Stimulated activated CD4-positive, alpha-beta T cell treated with anti-CD3 and anti-CD28 coated beads, Interleukin-1b, Interleukin-23, amount 100 ng/mL, for 48 hours (primary cell): ENCODE measurements around the gene FKBP5.
"Not testable (repeated sequence)": the region's sequence is repeated elsewhere in the genome, so short reads cannot be mapped to it uniquely, and the experiment has no call there.

ENCODE experiments used
- DNase-seq: peaks from one replicate; pipeline ENCODE4 v3.0.0-alpha.2; 2020

FKBP5 gene

DNA sequence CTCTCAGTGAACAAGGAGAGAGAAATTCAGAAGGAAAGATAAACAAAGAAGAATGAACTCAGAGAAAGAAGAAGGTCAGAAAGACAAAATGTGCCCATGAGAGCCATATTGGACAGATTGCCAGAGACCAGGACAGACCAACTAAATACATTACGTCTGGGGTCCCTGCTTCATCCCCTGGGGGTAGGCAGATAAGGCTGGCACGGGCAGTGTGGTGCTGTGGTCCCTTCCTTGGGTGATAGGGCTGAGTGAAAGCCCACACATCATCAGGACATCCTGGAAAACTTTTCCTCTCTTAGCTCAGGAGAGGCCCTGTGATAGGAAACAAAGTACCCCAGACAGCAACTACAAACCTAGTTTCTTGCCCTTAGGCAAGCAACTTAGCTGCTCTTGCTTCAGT lies 34.9 kb upstream of the FKBP5 start:
- DNase-seq: no peak

DNA sequence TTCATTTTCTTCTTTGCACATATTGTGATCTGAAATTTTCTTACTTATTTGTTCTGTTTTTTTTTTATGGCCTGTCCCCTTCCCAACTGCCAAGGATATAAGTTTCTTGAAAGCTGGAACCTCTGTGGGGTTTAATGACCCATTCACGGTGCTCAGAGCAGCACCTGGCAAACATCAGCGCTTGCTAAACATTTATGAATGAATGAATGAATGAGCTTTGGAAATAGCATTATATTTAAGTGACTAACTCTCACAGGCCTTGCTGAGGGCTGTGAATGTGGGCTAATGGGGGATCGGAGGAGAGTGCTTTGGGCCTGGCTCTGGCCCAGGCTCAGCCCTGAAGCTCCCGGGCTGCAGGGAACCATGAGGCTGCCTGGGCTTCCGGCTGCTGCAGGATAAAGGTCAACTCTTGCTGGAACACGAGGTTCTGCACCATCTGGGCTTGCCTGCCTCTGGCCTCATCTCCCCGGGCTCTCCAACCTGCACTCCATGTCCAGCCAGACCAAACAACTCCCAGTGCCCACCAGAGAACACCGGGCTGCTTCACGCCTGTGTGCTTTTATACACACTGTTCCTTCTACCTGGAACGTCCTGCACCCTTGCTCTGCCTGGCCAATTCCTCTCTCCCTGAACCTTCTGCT lies 33.5 kb upstream of the FKBP5 start:
- no peak for DNase-seq

DNA sequence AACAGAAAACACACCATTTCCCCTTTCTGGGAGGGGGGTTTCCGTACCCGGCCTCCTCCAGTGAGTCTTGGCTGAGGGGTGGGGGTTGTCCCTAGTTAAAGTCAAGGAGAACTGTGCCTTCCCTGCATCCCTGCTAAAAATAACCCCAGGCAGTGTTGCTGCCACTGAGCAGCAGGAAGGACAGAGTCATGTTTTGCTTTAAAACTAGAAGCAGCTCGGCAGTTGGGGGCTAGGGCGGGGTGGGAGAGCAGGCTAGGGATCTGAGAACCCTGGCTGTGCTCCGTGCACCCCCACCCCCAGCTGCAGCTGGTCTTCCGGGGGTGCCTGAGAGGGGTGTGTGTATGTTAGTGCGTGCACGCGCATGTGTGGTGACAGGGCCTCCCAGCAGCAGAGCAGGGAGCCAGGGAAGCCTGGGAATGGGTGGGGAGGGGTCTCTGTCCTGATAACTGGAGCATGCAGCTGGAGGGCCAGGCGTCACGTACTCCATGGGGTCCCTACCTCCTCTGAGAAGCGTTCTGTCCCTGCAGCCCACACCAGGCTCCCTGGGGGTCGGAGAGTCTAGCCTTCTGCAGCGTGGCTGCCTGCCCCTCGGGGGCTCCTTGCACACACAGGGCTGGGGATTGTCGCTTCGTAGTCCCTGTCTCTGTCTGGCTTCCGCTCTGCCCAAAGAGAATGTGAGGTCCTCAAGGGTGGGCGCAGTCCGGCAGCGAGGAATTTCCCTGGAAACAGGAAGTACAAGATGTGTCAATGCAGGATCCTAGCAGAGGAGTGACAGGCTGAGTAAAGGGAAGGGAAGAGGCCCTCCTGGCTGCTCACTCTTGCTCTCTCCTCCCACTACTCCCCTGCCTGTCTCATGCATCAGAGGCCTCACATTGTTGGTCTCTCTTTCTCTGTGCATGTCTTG lies 31.4 kb upstream of the FKBP5 start:
- peak; percentile 59 for DNase-seq

DNA sequence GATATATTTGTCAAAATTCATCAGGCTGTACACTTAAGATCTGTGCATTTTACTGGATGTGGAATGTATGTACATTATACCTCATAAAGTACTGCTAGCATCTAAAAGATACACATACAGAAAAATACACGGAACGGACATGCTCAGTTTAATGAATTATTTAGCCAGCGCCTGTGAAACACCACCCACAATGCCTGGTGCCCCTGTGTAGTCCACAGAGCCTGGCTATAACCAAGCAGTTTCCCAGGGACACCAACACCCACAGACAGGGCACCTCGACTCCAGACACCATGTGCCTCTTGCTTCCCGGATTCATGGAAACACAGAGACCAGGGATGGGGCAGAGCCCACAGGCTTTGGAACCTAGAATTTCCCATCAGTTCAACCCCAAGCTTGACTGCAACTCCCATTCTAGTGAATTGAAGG lies 30.7 kb upstream of the FKBP5 start:
- DNase-seq: no peak

DNA sequence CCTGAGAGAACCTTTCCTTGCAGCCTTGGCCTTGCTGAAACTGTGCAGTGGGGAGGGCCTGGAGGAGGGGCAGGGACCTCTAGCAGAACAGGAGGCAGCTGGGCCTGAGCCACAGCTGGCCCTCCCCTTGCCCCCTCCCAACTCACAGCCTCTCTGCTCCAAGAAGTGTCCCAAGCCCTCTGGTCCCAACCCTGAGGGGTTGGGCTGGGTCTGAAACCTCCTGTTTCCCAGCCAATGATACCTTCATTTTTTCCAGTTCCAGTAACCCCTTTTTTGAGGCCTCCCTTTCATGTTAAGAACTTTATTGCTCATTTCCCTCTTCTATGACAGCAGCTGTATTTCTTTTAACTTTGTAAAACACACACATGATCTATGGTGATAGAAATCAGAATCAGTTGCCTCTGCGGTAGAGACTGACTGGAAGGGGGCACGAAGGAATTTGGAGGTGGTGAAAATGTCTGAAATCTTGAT lies 30.2 kb upstream of the FKBP5 start:
- DNase-seq: peak; percentile 69

DNA sequence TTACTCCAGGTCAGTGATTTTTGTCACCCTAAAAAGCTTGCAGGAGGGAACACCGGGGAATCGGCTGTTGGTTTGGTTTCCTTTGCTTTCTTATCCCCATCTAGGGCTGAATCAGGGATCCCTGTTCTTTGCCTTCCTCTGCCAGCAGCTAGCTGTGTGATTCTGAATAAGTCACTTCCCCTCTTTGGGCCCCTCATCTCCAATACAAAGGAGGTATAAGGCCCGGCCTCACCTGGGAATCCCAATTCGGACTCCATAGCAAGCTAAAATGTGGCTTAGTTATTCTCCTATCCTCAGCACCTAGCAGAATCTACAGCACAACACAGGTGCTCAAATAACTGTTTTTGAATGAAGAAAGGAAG lies 29.6 kb upstream of the FKBP5 start:
- no peak for DNase-seq

DNA sequence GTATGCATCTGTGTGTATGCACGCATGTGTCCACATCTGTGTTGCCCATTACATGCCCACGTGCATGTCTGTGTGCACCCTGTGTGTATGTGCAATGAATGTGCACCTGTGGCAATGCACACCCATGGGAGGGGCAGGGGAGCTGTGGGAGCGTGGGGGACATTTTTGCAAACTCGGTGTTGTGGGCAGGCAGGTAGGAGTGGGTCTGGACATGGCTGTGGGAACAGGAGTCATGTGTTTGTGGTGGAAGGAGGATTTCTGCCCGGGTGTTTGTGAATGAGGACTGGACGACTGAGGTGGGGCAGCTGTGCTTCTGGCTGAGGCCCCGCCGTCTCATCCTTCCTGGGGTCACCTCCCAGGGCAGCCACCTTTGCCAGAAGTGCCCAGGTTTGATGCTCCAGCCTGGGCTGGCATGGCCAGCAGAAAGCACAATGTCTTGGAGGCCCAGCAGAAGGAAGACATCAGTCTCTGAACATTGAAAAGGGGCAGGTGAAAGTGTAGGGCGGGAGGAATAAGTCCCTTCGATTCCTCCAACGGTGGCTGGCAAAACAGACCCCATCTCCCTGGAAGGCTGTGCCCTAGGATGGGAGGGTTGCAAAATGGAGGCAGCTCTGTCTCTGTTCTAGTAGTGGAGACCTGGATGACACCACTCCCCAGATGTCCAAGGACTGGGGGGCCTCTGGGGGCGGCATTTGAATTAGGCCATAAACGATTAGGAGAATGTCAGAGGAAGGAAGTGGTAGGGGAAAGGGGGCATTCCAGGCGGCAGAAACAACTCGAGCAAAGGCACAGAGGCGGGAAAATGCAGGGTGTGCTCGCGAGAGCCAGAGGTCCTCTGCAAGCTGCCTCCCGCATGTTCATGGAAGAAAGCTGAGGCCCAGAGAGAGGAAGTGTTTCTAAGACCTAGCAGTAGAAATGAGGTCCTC lies 29.0 kb upstream of the FKBP5 start:
- no peak for DNase-seq

DNA sequence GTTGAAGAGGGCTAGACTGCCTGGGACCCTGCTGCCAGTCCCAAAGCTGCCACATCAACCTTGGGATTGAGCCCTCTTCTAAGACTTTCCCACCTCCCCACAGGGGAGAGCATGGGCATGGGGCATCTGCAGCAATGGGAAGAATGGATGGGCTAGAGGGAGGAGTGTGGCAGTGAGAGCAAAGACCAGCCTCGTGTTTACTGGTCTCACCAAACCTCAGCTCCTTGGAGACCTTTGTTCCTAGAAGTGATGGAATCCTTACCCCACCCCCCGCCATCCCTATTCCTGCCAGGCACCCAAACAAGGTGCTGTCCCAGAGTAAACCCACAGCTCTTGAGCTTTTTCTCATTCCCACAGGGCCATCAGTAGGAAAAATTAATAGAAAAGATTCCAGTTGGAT lies 28.1 kb upstream of the FKBP5 start:
- DNase-seq: no peak

DNA sequence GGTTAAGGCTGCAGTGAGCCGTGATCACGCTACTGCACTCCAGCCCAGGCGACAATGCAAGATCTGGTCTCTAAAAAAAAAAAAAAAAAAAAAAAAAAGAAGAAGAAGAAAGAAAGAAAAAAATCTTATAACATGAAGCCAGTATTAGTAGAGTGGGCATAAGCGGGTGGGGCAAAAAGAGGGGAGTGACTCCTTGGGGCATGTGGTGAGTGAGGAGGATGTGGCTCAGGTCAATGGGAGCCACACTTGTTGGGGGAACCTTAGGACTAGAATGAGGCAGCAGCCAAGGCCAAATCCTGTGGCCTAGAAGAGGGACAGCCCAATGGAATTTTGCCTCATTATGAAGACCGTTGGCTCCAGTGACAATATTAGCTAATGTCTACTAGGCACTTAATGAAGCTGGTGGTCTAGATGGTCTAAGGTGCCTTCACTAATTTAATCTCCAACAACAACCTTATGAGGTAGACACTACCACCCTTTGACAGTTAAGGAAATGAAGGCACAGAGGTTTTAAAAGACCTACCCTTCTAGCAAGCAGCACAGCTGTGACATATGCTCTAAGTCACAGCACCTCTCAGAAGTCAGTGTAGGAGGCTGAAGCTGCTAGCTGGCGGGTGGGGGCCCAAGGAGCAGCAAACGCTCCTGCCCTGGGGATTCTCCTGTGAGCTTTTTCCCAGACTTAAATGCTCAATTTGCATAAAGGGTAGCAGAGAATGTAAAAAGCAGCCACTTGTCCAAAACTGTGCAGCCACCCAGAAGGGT lies 24.5 kb upstream of the FKBP5 start:
- DNase-seq: no peak

DNA sequence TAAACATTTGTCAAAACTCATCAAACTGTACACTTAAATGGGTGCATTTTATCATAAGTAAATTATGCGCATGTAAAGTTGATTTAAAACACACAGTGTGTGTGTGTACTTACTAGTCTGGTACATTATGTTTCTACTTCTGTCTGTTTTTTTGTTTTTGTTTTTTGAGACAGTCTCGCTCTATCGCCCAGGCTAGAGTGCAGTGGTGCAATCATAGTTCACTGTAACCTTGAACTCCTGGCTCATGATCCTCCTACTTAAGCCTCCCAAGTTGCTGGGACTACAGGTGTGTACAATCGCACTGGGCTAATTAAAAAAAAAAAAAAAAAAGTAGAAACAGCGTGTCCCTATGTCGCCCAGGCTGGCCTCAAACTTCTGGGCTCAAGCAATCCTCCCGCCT lies 23.0 kb upstream of the FKBP5 start:
- DNase-seq: no peak

DNA sequence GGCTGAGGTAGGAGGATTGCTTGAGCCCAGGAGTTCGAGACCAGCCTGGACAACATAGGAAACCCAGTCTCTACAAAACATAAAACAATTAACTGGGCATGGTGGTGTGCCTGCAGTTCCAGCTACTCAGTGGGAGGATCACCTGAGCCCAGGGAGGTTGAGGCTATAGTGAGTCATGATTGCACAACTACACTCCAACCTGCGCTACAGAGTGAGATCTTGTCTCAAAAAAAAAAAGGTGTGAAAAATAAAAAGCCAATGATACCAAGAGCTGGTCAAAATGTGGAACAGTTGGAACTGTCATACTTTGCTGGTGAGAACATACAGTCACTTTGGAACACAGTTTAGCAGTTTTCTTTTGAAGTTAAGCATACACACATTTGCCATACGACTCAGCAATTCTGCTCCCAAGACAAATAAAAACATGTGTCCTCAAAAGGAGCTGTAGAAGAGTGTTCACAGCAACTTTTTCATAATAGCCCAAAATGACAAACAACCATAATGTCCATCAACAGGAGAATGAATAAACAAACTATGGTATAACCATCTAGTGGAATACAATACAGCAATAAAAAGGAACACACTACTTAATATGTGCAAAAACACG lies 21.6 kb upstream of the FKBP5 start:
- peak; percentile 69 for DNase-seq

DNA sequence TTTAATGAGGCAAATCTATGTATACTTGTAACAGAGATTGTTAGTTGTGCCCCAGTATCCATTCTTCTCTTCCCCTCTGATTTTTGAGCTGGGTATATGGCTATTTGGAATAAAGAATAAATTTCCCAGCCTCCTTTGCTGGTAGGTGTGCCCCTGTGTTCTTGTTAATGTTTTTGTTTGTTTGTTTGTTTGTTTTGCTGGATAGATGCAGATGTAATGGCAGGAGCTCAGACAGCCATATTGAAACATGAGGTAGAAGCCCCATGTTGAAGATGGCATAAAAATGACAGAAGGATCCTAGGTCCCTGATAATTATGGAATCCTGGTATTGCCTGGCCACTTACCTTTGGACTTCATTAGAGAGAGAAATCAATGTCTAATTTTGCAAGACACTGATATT lies 19.9 kb upstream of the FKBP5 start:
- no peak for DNase-seq

DNA sequence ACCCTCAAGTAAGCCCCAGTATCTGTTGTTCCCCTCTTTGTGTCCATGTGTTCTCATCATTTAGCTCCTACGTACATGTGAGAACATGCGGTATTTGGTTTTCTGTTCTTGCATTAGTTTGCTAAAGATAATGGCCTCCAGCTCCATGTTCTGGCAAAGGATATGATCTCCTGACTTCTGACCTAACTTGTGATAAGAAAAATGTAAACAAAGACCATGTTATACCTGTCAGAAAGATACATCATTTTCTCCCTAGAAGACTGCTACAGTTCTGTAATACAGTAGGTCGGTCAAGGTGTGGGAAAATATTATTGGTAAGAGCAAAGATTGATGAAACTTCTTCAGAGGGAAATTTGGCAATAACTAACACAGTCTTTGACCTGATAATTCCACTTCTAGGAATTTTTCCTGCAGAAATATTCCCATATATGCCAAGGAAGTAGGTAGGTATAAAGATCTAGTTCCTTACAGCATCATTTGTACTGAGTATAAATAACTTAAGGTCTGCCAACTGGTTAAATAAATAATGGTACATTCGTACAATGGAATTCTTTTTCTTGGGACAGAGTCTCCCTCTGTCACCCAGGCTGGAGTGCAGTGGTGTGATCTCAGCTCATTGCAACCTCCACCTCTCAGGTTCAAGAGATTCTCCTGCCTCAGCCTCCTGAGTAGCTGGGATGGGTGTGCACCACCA lies 19.1 kb upstream of the FKBP5 start:
- DNase-seq: no peak

DNA sequence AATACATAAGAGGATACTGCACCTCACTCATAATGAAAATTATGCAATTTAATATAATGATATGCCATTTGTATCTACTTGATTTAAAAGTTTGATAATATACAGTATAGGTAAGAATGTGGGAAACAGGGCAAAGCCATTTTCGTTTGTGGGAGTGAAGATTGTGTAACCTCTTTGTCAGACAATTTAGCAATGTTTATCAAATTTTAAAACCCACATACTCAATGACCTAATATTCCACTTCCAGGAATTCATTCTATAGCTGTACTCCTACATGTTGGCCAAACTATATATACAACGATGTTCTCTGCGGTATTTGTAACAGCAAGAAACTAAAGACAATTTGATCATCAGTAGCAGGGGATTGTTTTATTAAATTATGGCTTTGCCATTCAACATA lies 17.8 kb upstream of the FKBP5 start:
- DNase-seq: no peak

DNA sequence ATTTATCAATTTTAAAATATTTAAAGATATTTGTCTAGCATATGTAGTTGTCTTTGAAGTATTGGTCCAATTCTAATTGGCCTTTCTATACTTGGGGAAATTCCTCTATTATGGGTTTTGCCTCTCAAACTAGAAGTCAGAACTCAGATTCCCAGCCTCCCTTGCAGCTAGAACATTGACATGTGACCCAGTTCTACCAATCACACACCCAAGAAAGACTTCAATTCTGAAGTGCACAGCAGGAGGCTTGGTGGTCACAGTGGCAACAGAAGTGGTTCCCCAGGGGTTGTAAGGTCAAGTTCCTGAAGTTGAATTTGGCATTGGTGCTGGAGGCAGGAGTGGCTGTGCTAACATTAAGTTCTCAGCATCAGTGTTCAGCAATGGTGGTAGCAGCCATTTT lies 14.8 kb upstream of the FKBP5 start:
- DNase-seq: no peak

DNA sequence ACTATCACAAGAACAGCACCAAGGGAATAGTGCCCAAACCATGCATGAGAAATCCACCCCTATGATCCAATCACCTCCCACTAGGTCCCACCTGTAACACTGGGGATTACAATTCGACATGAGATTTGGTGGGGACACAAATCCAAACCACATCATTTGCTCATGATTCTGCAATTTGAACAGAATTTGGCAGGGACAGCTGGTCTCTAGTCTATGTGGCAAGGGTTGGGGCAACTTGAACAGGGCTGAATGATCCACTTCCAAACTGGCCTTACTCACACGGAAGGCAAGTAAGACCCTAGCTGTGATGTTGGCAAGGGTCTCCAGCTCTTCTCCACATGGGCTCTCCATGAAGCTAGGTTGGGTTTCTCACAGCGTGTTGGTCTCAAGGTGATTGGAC lies 10.1 kb upstream of the FKBP5 start:
- no peak for DNase-seq

DNA sequence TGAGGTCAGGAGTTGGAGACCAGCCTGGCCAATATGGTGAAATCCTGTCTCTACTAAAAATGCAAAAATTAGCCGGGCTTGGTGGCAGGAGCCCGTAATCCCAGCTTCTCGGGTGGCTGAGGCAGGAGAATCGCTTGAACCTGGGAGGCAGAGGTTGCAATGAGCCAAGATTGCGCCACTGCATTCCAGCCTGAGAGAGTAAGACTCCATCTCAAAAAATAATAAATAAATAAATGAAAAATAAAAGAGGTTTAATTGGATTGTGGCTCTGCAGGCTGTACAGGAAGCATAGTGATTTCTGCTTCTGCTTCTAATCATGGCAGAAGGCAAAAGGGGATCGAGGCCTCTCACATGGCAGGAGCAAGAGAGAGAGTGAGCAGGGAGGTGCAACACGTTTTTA lies 9.7 kb upstream of the FKBP5 start:
- DNase-seq: not testable (repeated sequence)

DNA sequence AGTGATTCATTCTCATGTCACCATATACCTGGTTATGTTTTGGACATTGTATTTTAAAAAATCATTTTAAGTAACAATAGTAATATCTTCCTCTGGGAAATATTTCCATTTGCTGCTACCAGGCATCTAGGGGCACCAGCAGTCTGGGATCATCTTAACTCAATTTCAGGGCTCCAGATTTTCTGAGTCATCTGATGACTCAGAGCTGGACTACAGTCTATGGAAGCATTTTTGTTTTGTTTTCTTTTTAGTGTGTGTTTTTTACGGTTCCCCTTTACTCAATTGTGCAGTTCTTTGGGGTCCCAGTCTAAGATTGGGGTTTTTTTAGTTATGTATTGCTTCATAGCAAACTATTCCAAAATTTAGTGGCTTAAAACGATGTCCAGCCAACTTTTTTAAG lies 5.7 kb upstream of the FKBP5 start:
- no peak for DNase-seq

DNA sequence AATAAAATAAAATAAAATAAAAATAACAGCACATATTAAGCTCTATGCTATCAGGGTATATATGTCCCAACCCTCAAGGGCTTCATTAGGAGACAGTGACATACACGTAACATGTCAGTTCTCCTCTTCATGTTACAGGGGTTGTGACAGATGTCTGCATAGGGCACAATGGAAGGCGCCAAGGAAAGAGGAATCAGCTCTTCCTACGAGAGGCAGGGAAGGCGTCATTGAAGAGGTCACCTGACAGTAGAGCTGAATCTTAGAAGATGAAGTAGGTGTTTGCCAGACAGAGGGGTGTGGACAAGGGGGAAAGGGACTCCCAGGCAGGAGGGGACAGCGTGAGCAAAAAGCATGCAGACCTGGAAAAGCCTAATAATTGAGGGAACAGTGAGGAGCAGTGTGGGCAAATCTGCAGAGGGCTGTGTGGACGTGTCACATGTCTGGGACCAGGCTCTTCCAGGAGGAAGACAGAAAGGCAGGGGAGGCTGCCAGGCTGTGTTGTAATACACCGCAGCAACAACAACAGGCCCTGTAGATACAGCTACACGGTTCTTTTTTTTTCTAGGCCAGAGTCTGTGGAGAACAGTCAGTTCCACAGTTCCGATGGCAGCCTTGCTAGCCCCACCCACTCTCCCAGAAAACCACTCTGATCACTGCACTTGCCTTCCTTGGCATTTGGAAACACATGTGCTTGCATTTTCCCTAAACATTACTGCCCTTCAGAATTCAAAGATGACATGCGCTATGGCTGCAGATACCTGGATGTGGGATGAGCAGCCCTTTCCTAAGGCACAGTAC lies 2.5 kb upstream of the FKBP5 start:
- DNase-seq: no peak

DNA sequence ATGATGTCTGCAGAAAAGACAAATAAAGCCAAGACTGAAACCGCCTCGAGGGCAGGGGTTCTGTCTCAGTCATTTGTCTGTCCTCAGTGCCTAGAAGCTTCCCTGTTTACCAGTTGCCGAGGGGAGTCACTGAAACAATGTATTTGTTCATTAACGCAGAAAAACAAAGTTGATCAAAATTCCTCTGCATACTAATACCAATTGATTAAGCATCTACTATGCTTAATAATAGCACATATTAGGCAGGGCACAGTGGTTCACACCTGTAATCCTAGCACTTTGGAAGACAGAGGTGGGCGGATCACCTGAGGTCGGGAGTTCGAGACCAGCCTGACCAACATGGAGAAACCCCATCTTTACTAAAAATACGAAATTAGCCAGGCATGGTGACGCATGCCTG lies 1.8 kb upstream of the FKBP5 start:
- DNase-seq: no peak

DNA sequence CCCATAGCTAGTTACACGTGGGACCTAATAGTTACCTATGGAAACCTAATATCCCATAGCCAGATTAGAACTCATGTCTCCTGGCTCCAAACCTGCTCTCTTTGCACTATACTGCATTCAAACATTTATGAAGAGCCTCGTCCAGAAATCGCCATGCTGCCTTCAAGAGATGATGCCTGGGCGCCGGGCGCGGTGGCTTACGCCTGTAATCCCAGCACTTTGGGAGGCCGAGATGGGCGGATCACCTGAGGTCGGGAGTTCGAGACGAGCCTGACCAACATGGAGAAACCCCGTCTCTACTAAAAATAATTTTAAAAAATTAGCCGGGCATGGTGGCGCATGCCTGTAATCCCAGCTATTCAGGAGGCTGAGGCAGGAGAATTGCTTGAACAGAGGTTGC lies 1.3 kb upstream of the FKBP5 start:
- DNase-seq: not testable (repeated sequence)
